Tongue (tissue), 2 donors: ENCODE results near the gene SLC19A2. TPM values are rescaled to one million over a fixed set of nuclear protein-coding genes. Genes with fewer than 3 reads are reported as not detected.
A peak's percentile ranks its signal among the peaks of the same experiment; 100 is the strongest.
"Not testable (repeated sequence)": the region's sequence is repeated elsewhere in the genome, so short reads cannot be mapped to it uniquely, and the experiment has no call there.

Experiments used
- DNase-seq: peaks from one replicate; pipeline ENCODE4 v3.0.0-alpha.2; 2015
- total RNA-seq: library from RNA; depleted of rRNA; stranded (reverse); fragments of >200 nt; gene quantifications from one replicate; pipeline ENCODE4 v1.2.3, GENCODE V29; 2014

Gene SLC19A2
- total RNA-seq = 44.3 TPM

GRCh38 chr1:169485431-169486280, at the start of gene SLC19A2:
TSS of gene SLC19A2 (minus strand) at chr1:169485944. CDS start at chr1:169485766, 178 bp downstream.
- DNase-seq = peak; percentile 100

GRCh38 chr1:169534653-169535052, 48.9 kb upstream of the SLC19A2 start:
- no peak for DNase-seq

GRCh38 chr1:169533528-169534190, 47.9 kb upstream of the SLC19A2 start:
- DNase-seq = not testable (repeated sequence)

GRCh38 chr1:169530448-169530847, 44.7 kb upstream of the SLC19A2 start:
- DNase-seq = no peak

GRCh38 chr1:169529068-169529642, 43.4 kb upstream of the SLC19A2 start:
- DNase-seq = peak; percentile 76

- DNase-seq = no peak
These were observed 42.7 kb upstream of the SLC19A2 start for GRCh38 chr1:169528215-169529067.

- no peak for DNase-seq
These were observed 41.9 kb upstream of the SLC19A2 start for GRCh38 chr1:169527451-169528214.

GRCh38 chr1:169527001-169527400, 41.3 kb upstream of the SLC19A2 start:
- no peak for DNase-seq

GRCh38 chr1:169526120-169526832, 40.5 kb upstream of the SLC19A2 start:
- DNase-seq = no peak

- no peak for DNase-seq
These were observed 39.6 kb upstream of the SLC19A2 start for GRCh38 chr1:169525391-169525790.

GRCh38 chr1:169523904-169524303, 38.2 kb upstream of the SLC19A2 start:
- no peak for DNase-seq

- DNase-seq = no peak
These were observed 35.5 kb upstream of the SLC19A2 start for GRCh38 chr1:169521226-169521625.

- no peak for DNase-seq
These were observed 31.9 kb upstream of the SLC19A2 start for GRCh38 chr1:169517558-169518186.

- DNase-seq = no peak
These were observed 29.9 kb upstream of the SLC19A2 start for GRCh38 chr1:169515641-169516040.

GRCh38 chr1:169514566-169515270, 29.0 kb upstream of the SLC19A2 start:
- DNase-seq = no peak

- DNase-seq = no peak
These were observed 27.5 kb upstream of the SLC19A2 start for GRCh38 chr1:169513208-169513607.

- DNase-seq = no peak
These were observed 25.7 kb upstream of the SLC19A2 start for GRCh38 chr1:169511316-169512005.

GRCh38 chr1:169510060-169510459, 24.3 kb upstream of the SLC19A2 start:
- DNase-seq = no peak

GRCh38 chr1:169509354-169509753, 23.6 kb upstream of the SLC19A2 start:
- DNase-seq = no peak
